HG03342 (cell line): Measurements from ENCODE around the gene LRRC4B.

Experiments
- ATAC-seq: cut with Tn5 transposase; IDR thresholded peaks from one replicate; pipeline ENCODE4 v1.9.1; 2021; ENCODE audit warnings: mild to moderate bottlenecking, moderate library complexity; ENCODE audit not compliant: unreplicated experiment

LRRC4B gene

GRCh38 chr19:50554212-50554611 lies 14.0 kb downstream of the LRRC4B start:
- no peak for ATAC-seq

GRCh38 chr19:50553134-50553703 lies 15.0 kb downstream of the LRRC4B start:
- no peak for ATAC-seq

GRCh38 chr19:50552540-50552939 lies 15.7 kb downstream of the LRRC4B start:
- no peak for ATAC-seq

DNA sequence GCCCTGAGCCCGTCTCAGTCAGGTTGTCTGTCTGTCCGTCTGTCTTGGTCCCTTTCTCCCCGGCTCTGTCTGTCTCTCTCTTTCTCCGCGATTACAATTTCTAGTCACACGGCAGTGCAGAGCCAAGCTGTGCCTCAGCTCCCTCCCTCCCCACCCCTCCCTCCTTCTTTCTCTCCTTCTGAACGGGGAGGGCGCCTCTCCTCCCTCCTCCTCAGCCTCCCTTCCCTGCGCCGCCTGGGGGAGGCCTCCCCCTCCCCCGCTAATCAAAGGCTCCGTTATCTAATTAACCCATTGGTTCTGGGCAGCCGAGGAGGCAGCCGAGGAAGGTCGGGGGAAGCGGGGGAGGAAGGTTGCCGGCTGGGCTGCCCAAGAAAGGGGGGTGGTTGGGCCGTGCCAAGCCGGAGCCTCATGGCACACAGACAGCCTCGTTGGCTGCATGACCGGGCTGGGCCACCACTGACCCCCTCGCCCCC lies 16.5 kb downstream of the LRRC4B start:
- no peak for ATAC-seq

DNA sequence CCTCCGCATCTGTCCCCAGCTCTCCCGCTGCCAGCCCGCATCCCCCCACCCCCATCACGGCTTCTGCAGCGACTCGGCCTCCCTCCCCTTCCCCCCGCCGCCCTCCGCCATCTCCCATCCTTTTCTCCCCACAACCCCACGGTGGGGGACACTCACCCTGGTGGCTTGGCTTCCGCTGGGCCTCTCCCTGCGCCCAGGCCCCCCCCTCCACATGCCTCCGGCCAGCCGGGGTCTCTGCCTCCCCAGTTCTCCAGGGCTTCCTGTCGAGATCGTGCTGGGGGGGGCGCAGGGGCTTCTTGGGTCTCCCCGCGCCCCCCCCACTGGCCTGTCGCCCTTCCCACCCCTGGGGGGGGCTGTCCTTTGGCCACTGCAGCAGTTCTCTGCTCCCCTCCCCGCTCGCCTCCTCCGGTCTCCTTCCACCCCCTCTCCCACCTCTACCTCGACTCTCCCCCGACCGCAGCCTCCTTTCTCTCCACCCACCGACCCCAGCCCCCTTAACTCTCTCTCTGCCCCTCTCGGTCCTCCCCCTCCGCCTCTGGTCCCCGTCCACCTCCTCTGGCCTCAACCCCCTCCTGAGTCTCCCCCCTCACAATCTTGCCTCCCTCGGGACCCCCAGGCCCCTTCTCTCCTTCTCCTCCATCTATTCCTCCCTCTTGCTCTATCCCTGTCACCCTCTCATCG lies 17.1 kb downstream of the LRRC4B start:
- no peak for ATAC-seq

- ATAC-seq = no peak
Measured at GRCh38 chr19:50550594-50550966, 17.7 kb downstream of the LRRC4B start.

GRCh38 chr19:50549927-50550593 lies 18.2 kb downstream of the LRRC4B start:
- no peak for ATAC-seq

DNA sequence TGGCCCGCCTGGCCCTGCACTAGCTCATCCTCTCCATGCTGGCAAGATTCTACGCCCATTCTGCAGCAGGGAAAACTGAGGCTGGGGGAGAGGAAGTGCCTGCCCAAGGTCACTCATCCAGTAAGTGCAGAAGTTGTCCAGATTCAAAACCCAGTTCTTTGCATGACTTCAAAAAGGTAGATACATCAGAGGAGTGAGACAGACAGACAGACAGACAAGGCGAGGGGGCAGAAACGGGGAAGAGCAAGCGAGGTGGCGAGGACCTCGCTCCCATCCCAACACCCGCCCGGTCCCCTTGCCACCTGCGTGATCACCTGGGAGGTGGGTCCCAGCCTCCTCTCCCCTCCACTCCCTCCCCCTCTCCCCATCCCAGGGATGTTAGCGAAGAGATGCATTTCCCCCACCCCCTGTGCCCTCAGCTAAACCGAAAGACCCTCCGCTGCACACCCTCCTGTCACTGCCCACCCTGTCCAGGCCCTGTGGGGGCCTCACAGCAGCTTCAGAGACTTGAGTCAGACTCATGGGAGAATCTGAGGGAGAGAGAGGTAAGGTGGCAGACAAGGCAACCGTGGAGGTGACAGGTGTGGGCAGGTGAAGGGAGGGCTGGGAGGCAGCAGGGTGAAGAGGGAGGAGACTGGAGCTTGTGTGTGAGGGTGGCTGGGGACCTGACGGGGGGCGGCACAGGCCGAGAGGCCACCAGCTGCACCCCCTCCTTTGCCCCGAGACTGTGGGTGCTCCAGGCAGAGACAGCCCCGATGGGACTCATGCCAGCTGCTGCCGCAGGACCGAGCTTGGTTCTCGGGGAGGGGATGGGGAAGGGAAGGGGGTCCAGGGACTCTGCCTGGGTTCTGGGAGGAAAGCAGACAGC lies 18.9 kb downstream of the LRRC4B start:
- no peak for ATAC-seq

DNA sequence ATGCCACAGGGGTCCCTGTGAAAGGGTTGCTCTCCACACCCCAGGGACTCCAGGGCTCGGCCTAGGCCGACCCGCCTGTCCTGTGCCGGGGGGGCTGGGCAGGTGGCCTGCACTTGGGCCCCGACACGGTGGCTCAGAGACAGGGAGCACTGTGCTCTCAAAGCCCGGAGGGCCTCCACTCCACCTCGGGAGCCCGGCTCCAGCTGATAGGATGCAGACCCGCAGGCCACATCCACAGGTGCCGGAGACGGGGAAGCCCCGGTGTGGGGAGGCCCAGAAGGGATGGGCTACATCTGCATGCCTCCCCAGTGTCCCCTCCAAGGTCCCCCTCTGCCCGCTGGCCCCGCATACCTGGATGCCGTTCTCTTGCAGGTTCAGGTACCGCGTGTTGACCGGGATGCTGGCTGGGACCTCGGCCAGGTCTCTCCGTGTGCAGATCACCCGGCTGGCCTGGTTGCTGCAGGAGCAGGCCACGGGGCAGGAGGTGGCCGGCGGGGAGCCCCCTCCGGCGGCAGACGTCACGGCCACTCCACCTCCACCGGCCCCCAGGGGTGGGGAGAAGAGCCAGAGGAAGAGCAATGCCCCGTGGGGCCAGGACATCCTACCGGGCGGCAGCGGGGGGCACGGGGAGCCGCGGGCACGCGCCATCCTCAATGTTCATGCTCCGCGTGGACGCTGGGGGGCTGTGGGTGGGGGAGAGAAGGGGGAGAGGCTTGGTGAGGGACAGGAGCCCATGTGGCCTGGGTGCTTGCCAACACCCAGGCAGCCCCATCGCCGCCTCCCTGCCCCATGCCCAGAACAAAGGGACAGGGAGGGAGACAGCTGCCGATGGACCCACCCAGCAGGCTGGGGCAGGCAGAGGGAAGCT lies 19.8 kb downstream of the LRRC4B start:
- no peak for ATAC-seq

DNA sequence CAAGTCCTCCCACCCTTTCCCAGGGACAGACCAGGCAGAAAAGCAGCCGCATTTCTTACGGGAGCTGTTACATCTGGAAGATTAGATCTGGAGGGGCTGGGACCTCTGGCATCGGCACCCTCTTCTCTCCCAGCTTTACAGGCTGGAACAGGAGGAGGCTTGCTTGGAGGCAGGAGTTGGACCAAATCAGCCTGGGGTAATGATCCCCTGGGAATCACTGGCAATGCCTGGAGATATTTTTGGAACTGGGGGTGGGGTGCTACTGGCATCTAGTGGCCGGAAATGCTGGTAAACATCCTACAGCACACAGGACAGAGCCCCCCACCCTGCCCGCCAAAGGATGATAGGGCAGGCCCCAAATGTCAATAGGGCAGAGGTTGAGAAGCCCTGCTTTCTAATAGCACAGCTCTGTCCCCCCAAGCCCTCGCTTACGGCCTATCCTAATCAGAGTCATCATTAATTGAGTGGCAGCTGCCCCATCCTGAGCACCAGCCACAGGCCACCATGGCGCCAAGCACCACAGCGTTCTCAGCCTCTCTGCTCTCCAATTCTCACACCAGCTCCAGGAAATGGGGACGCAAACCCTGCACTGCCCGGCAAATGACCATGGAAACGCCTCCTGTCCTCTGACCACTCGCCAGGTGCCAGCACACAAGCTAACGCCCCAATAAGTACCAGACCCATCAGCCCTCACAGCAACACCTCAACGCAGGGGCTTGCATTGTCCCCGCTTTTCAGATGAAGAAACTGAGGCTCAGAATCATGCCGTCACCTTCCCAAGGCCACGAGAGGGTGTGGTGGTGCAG lies 20.6 kb downstream of the LRRC4B start:
- ATAC-seq = no peak

- no peak for ATAC-seq
Measured at GRCh38 chr19:50546527-50547221, 21.6 kb downstream of the LRRC4B start.

DNA sequence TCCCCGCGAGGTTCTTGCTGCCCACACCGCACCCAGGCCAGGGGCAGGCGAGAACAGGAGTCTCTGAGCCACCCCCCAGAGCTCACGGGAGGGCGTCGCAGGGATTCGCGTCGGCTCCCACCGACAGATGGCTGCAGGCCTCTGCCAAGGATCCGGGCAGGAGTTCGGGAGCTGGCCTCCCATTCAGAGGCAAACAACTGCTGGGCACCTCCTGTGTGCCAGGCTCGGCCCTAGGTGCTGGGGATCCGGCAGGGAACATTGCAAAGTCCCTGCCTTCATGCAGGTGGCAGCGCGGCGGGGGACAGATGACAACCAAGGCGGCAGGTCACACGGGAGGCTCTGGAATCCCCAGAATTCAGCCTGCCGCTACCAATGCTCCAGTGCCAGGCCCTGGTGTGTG lies 25.3 kb downstream of the LRRC4B start:
- ATAC-seq = no peak

GRCh38 chr19:50537769-50538230 lies 30.4 kb downstream of the LRRC4B start:
- ATAC-seq = no peak

DNA sequence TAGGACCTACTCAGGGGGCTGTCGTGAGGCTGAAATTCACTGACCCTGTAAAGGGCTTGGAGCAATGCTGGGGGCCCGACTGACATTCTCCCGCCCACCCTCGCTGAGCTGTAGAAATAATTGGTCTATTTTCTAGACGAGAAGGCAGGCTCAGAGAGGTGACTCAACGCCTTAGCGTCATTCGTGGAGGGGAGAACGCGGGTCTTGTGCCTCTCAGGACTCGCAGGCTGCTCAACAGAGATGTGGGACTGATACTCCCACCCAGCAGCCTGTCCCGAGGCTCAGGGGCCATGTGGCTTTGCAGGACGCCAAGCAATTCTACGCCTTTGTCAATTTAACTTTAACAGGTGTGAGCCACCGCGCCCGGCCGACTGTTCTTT lies 30.9 kb downstream of the LRRC4B start:
- ATAC-seq = no peak

GRCh38 chr19:50536662-50537305 lies 31.5 kb downstream of the LRRC4B start:
- no peak for ATAC-seq

GRCh38 chr19:50535672-50536187 lies 32.5 kb downstream of the LRRC4B start:
- no peak for ATAC-seq

GRCh38 chr19:50534478-50534877 lies 33.8 kb downstream of the LRRC4B start:
- ATAC-seq = no peak

- no peak for ATAC-seq
Measured at GRCh38 chr19:50532952-50533351, 35.3 kb downstream of the LRRC4B start.
